Measurements from ENCODE around the gene MSGN1.

Gene MSGN1

DNA sequence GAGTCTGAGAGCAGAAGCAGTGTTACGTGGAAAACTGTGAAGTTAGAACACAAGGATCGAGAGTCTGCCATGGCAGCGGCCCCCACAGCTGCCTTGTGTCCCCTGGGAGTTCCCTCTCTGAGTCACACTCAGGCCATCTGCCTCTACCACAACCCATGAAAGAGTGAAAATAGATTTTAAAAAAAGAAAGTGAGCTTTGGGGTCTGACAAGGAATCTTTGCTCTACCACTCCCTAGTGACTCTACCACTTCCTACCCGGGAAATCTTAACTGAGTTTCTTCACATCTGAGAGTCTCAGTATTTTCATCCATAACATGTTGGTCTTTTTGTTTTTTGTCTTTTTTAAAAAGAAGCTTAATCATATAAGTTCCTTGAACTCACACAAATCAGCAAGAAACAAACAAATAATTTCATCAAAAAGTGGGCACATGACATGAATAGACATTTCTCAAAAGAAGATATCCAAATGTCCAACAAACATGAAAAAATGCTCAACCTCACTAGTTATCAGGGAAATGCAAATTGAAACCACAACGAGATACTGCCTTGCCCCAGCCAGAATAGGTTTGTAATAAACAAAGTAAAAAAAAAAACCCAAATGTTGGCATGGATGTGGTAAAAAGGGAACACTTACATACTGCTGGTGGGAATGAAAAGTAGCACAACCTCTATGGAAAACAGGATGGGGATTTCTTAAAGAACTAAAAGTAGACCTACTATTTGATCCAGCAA is 2.4 kb upstream of the MSGN1 start:
- no peak overlapping the region for H3K4me3 ChIP-seq (ENCODE audit: insufficient read depth, low read length, poor library complexity, severe bottlenecking)
- no peaks in the 10 kb centered on the region for H3K79me2 ChIP-seq (ENCODE audit: insufficient read depth, low read length)
- no peak overlapping the region for H3K4me2 ChIP-seq (ENCODE audit: low read depth, low read length, poor library complexity, severe bottlenecking)
- no peaks in the 10 kb centered on the region for H4K20me1 ChIP-seq (ENCODE audit: low read depth, low read length)
- no peak overlapping the region for H2AFZ ChIP-seq (ENCODE audit: low read depth, low read length, severe bottlenecking)
- TF ChIP-seq, protein P1, sequence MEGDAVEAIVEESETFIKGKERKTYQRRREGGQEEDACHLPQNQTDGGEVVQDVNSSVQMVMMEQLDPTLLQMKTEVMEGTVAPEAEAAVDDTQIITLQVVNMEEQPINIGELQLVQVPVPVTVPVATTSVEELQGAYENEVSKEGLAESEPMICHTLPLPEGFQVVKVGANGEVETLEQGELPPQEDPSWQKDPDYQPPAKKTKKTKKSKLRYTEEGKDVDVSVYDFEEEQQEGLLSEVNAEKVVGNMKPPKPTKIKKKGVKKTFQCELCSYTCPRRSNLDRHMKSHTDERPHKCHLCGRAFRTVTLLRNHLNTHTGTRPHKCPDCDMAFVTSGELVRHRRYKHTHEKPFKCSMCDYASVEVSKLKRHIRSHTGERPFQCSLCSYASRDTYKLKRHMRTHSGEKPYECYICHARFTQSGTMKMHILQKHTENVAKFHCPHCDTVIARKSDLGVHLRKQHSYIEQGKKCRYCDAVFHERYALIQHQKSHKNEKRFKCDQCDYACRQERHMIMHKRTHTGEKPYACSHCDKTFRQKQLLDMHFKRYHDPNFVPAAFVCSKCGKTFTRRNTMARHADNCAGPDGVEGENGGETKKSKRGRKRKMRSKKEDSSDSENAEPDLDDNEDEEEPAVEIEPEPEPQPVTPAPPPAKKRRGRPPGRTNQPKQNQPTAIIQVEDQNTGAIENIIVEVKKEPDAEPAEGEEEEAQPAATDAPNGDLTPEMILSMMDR (IDR thresholded peaks at IDR 0.05; ENCODE audit: insufficient read depth, low read length, poor library complexity, severe bottlenecking), result no peak
- no peak for TF ChIP-seq EZH2phosphoT487 (conservative IDR thresholded peaks at IDR 0.05; ENCODE audit: low read length)
- no peaks in the 10 kb centered on the region for H3K9me2 ChIP-seq (replicated peaks; ENCODE audit: insufficient read depth, low read length)
- no peaks in the 10 kb centered on the region for H3K27me3 ChIP-seq (ENCODE audit: low read length)
- H3F3A ChIP-seq (ENCODE audit: insufficient read depth), result no peaks in the 10 kb centered on the region
- H3K36me3 ChIP-seq (ENCODE audit: low read length), result no peaks in the 10 kb centered on the region
- no peak overlapping the region for H3K27ac ChIP-seq (ENCODE audit: low read depth, low read length)
- no peaks in the 10 kb centered on the region for H3K9me3 ChIP-seq (ENCODE audit: insufficient read depth, low read length)
- no peak overlapping the region for H3K9ac ChIP-seq (ENCODE audit: low read length)

DNA sequence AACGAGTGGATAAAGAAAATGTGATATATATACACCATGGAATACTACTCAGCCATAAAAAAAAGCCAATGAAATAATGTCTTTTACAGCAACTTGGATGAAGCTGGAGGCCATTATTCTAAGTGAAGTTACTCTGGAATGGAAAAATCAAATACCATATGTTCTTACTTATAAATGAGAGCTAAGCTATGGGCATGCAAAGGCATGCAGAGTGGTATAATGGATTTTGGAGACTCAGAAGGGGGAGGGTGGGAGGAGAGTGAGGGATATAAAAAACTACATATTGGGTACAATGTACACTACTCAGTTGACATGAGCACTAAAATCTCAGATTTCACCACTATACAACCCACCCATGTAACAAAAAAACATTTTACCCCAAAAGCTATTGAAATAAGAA is 1.7 kb upstream of the MSGN1 start:
- Histone ChIP-seq H3K27ac (ENCODE audit: low read depth, low read length) (no peak overlapping the region), H3K9me3 (ENCODE audit: insufficient read depth, low read length) (no peaks in the 10 kb centered on the region), H3K4me3 (ENCODE audit: insufficient read depth, low read length, poor library complexity, severe bottlenecking) (no peak overlapping the region), H3F3A (ENCODE audit: insufficient read depth) (no peaks in the 10 kb centered on the region), H4K20me1 (ENCODE audit: low read depth, low read length) (no peaks in the 10 kb centered on the region), H3K79me2 (ENCODE audit: insufficient read depth, low read length) (no peaks in the 10 kb centered on the region), H3K27me3 (ENCODE audit: low read length) (no peaks in the 10 kb centered on the region), H3K9ac (ENCODE audit: low read length) (no peak overlapping the region), H3K4me2 (ENCODE audit: low read depth, low read length, poor library complexity, severe bottlenecking) (no peak overlapping the region), H3K9me2 (replicated peaks; ENCODE audit: insufficient read depth, low read length) (no peaks in the 10 kb centered on the region), H3K36me3 (ENCODE audit: low read length) (no peaks in the 10 kb centered on the region), H2AFZ (ENCODE audit: low read depth, low read length, severe bottlenecking) (no peak overlapping the region)
- TF ChIP-seq, protein P1 (IDR thresholded peaks at IDR 0.05; ENCODE audit: insufficient read depth, low read length, poor library complexity, severe bottlenecking), result no peak

DNA sequence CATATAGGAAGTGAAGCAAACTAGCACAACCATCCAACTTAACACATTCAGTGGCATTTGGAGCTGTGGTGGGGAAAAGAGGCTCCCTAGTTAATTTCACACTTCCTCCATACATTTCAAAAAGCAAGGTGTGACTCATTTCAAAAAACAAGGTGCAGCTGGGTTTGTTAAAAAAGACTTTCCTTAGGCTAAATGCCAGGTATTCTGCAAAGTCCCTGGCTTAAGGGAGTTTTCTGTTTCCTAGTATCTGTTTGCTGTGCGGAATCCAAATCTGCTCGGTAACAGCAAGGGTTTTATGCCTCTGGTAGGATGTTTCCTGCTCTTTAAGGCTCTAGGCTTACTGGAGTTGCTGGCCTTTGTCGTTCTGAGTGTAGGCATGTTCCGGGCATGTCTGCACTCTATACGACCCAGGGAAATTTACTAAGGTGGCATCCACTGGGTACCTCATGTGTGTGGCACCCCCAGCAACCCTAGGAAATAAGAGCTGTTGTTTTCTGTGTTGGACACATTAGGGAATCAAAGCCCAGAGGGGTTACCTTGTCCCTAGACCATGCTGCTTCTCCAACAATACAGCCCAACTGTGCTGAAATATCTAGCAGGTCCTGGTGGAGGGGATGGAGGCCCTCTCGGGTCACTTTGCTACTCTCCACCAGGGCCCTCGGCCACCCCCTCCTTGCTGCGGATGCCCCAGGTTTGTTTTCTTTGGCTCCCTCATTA is 634 bp upstream of the MSGN1 start:
- Histone ChIP-seq H3K36me3 (ENCODE audit: low read length) (no peaks in the 10 kb centered on the region), H4K20me1 (ENCODE audit: low read depth, low read length) (no peaks in the 10 kb centered on the region), H3K27ac (ENCODE audit: low read depth, low read length) (no peak overlapping the region), H3K9ac (ENCODE audit: low read length) (no peak overlapping the region), H3K4me2 (ENCODE audit: low read depth, low read length, poor library complexity, severe bottlenecking) (no peak overlapping the region), H2AFZ (ENCODE audit: low read depth, low read length, severe bottlenecking) (no peak overlapping the region), H3K9me2 (replicated peaks; ENCODE audit: insufficient read depth, low read length) (no peaks in the 10 kb centered on the region), H3F3A (ENCODE audit: insufficient read depth) (no peaks in the 10 kb centered on the region), H3K9me3 (ENCODE audit: insufficient read depth, low read length) (no peaks in the 10 kb centered on the region), H3K27me3 (ENCODE audit: low read length) (no peaks in the 10 kb centered on the region), H3K4me3 (ENCODE audit: insufficient read depth, low read length, poor library complexity, severe bottlenecking) (no peak overlapping the region), H3K79me2 (ENCODE audit: insufficient read depth, low read length) (no peaks in the 10 kb centered on the region)
- TF ChIP-seq, protein P1 (IDR thresholded peaks at IDR 0.05; ENCODE audit: insufficient read depth, low read length, poor library complexity, severe bottlenecking), result no peak
- TF ChIP-seq EZH2phosphoT487 (conservative IDR thresholded peaks at IDR 0.05; ENCODE audit: low read length), result no peak
